DMS79 treated with DMSO at 0.1 percent for 48 hours (cell line): ENCODE data around the gene ARSH.
"Not testable (repeated sequence)": the region's sequence is repeated elsewhere in the genome, so short reads cannot be mapped to it uniquely, and the experiment has no call there.

Experiments
- DNase-seq: peaks from one replicate; lab custom pipeline; 2025; lab: John Stamatoyannopoulos, UW

The ARSH gene, protein sequence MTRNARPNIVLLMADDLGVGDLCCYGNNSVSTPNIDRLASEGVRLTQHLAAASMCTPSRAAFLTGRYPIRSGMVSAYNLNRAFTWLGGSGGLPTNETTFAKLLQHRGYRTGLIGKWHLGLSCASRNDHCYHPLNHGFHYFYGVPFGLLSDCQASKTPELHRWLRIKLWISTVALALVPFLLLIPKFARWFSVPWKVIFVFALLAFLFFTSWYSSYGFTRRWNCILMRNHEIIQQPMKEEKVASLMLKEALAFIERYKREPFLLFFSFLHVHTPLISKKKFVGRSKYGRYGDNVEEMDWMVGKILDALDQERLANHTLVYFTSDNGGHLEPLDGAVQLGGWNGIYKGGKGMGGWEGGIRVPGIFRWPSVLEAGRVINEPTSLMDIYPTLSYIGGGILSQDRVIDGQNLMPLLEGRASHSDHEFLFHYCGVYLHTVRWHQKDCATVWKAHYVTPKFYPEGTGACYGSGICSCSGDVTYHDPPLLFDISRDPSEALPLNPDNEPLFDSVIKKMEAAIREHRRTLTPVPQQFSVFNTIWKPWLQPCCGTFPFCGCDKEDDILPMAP

DNA sequence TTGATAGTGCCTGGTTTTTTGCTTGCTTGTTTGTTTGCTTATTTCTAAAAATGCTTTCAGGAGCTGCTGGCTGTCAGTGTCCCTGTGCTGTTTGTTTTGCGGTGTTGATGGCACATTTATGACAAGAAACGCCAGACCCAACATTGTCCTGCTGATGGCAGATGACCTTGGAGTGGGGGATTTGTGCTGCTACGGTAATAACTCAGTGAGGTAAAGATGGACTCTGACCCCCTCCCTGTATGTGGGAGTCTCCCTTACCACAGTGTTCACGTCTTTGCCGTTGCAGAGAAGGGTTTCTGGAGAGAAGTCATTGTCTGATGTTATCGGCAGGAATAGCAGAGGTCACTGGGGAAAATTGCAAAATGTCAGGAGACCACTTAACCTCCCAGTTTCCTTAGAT is at the start of gene ARSH:
ARSH (plus strand) TSS at position 52 of the 400 bp plus-strand sequence; CDS start at position 119, 67 bp downstream.
- no peak for DNase-seq

DNA sequence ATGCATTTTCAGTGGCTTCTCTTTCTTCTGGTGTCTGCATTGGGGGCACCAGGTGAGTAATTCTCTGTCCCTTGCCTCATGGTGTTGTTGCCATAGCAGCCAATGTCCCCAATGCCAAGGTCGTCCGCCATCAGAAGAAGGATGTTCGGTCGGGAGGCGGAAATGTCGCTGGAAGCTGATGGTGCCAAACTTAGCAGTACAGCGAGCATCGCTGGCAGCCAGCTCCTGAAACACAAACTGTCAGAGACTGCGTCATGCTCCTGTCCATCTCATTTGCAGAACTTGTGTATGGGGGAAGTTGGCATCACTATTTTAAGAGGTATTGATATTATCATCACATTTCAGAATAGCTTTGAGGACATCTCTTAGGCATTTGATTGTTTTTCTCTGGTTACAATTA is 48.1 kb upstream of the ARSH start:
- no peak for DNase-seq

DNA sequence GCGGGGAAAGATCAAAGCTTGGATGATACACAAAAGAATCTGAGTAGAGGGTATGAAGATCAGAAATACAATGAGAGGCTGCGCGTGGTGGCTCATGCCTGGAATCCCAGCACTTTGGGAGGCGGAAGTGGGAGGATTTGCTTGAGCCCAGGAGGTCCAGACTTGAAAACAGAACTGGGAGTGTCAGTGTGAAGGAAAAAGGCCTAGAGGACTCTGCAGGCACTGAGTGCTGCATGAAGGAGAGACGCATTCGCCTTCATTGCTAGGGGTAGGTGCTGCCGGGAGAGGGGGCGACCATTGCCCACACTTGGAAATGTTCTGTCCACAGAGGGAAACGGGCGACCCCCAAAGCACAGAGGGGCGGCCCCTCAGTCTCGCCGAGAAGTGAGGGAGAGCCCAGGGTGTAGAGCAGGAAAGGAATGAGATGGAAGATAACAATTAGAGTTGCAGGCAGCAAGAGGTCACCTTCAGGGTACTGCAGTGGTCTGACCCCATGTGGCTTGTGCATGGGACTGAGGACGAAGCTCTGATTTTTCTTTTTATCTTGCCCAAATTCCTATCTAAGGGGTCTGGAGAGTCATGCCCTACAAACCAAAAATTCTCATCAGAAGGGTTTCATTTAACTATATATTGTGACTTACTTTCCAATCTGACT is 45.4 kb upstream of the ARSH start:
- no peak for DNase-seq

DNA sequence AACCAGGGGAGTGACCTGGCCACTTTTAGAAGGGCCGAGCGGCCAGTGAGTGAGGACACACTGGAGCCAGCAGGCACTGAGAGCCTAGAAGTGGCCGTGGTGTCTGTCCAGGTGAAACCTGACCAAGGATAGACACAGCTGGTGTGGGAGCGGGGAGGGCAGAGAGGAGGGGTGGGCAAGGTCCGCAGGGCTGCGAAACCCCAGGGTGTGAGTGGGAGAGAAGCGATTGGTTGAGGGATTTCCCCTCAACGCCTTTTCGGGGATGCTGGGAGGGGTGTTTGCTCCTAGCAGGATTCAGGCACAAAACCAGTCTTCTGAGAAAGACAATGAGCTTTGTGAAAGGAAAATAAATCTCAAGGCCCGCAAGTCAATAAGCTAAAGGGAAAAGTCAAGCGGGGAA is 44.0 kb upstream of the ARSH start:
- no peak for DNase-seq

DNA sequence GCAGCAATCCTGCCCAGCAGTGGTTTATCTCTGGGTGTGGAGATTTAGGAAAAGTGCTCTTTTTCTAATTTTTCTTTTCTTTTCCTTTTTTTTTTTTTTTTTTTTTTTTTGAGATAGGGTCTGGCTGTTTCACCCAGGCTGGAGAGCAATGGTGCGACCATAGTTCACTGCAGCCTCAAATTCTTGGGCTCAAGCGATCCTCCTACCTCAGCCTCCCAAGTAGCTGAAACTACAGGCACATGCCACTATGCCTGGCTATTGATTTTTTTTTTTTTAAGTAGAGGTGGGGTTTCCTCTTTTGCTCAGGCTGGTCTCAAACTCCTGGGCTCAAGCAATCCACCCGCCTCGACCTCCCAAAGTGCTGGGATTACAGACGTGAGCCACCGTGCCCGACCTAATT is 42.9 kb upstream of the ARSH start:
- not testable (repeated sequence) for DNase-seq

DNA sequence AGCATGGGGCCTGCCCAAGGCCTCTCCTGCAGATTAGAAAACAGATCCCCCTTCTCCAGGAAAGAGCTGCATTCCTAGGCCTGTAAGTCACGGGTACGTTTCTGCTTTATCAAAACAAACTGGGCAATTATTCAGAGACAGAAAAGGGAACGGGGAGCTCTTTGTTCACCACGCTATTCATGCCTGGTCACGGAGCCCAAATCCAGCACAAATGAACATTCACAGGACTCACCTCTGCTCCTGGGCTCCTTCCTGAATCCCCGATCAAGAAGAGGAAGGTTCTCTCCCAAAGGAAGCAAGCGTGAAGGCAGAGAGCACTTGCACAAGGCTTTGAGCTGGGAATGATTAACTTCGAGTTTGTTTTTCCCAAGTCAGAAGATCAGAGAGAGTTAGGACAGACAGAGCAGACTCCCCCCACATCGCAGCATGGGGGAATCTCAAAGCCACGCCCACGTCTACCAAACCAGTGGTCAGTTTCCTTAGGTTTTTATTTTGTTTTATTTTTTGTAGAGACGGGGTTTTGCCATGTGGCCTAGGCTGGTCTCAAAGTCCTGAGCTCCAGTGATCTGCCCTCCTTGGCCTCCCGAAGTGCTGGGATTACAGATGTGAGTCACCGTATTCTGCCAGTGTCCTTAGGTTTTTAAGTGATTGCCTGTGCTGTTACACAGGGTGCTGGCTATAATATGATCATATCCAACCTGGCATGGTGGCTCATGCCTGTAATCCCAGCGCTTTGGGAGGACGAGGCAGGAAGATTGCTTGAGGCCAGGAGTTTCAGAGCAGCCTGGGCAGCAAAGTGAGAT is 42.2 kb upstream of the ARSH start:
- DNase-seq, result not testable (repeated sequence)

DNA sequence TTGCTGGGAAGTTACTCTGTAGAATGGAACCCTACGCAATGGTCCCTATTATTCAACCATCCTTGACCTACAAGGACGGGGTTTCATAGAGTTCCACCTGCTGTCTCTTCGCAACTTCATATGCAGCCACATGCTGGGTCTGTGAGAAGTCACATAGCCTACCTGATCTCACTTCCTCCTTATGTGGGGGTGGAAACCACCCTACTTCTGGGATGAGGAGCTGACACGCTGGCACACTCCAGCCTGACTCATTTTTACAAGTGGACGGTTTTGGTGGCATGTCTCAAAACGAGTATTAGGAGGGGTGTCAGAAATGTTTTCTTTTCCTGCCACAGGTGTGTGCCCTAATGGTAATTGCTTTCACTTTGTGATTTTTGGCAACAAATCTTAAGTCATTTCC is 40.4 kb upstream of the ARSH start:
- DNase-seq, result no peak

DNA sequence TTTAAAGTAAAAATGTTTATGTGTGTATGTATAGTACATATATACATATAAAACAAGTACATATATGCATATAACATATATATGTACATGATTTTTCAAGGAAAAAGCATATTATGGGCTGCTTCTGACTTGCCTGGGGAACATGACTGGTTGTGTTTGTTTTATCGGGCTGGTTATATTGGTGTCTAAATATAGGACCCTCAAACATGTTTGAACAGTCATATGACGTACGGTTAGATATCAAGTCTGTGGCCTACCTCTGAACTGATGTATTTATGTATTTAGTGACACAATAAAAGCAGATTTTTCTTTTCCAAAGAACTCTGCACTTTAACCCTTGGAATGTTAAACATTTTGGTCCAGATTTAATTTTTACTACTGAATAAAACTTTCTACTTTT is 39.3 kb upstream of the ARSH start:
- no peak for DNase-seq

DNA sequence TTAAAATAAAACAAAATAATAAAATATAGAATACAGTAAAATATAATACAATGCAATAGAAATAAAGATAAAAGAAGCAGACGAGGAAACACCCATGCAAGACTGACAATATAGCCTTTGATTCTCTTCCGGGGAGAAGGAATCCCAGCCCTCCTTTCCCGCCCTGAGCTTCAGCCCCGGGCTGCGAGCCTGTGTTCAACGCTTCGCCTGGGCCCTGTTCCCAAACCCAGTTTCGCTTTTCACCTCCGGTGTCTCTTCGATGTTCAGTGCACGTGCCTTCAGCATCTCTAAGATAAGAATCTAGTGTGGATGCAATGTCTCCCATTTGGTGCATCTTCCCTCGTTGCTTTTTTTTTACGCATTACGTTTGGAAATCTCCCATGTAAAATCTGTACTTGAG is 38.8 kb upstream of the ARSH start:
- DNase-seq, result no peak

DNA sequence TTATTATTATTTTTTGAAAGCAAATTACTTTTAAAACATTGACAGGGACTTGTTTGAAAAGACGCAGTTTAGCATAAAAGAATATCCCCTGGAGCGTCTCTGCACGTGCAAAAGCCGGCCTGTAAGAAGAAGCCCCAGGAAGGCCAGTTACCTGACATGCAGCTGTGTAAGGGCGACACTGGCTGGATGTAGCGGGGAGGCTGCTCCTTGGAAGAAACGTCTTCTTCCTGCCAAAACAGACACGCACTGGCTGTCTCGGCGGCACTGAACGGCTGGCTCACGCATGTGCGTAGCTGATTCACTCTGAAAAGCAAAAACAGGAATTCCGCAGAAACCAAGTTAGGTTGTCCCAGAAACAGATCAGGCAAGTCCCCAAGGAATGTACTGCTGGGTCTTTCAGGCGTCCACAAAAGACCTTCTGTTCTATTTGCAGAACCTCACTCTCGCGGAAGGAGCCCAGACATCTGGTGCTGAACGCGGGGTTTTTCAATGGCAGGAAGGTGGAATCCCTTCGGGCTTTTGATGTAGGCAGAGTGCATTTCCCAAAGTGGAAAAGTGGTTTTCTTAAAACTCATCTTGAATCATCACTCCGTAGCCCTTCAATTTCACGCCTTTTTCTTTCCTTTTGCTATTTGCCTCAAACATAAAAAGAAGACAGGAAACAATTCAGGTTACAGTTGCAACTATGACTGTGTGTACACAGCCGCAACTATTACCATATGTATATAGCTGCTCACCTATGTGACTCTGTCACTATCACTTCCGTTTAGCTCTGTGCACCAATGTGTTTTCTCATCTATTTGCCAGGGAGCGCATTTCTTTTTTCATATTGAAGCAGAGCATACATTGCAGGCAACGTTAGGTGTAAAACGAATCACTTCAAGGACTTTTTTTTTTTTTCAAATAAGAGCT is 38.1 kb upstream of the ARSH start:
- DNase-seq, result peak; percentile 0

DNA sequence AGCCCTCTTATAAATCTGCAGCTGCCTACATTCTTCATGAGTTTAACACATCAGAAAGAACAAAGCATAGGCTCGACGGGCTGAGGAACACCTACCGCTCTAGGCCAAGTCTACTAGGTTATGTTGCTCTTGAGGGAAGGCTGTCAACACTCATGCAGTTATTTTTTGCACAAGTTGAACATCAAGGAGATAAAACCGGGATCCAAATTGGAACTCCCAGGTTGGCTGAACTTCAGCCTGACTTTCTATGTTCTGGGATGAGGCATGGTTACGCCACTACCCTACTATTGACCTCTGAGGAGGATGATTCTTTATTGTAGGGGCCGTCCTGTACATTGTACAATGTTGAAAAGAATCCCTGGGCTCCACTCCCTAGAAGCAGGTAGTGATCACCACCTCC is 37.3 kb upstream of the ARSH start:
- DNase-seq, result no peak

DNA sequence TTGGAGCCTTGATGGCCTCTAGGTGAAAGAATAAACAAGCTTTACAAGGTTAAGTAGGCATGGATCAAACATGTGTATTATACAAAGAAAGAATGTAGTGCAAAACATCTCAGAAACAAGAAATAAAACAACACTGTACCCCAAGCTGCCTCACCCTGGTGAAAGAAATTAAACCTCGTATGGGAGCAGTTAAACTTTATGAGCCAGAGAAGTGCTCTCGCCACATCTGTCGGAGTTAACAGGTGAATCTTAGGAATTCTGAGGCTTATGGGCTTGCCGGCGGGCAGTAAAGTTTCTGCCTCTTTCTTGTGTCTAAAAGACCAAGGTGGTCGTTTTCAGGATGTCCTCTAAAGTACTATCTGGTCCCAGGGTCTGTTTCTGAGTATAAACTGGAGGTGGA is 34.0 kb upstream of the ARSH start:
- DNase-seq, result no peak

DNA sequence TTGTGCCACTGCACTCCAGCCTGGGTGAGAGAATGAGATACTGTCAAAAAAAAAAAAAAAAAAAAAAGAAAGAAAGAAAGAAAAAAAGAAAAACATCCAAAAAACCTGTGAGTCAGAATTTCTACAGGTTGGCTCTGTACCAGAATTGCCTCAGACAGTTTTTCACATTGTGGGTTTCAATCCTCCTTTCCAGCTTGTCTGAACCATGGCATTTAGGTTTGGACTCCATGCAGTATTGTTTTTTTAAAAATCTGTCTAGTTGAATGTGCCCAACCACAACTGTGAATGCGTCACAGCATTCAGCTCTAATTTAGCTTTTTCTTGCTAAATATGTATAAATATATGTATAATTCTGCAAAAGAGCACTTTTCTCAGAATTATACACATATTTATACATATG is 31.4 kb upstream of the ARSH start:
- no peak for DNase-seq

DNA sequence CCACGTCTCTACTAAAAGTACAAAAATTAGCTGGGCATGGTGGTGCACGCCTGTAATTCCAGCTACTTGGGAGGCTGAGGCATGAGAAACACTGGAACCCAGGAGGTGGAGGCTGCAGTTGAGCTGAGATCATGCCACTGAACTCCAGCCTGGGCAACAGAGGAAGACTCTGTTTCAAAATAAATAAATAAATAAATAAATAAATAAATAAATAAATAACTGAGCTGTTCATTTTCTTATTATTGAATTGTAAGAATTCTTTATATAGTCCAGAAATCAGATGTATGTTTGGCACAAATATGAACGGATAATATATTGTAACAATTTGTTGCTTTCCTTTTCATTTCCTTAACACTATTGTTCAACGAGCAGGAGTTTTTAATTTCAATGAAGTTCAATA is 27.7 kb upstream of the ARSH start:
- not testable (repeated sequence) for DNase-seq

DNA sequence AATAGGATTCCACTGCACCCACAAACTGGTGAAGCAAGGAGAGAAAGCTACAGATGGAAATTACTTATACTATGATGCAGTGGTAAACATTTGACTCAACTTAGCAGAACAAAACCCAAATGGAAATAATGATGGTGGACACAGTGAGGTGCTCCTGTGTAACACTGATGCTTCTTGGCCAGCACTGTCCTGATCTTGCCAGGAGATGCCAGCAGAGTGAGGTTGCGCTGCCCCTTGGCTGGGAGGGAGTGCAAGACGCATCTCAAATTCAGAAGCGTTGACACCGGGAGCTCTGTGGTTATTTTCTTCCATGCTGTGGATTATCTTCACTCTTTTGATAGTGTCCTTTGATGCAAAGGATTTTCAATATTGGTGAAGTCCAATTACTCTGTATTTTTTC is 22.0 kb upstream of the ARSH start:
- no peak for DNase-seq

DNA sequence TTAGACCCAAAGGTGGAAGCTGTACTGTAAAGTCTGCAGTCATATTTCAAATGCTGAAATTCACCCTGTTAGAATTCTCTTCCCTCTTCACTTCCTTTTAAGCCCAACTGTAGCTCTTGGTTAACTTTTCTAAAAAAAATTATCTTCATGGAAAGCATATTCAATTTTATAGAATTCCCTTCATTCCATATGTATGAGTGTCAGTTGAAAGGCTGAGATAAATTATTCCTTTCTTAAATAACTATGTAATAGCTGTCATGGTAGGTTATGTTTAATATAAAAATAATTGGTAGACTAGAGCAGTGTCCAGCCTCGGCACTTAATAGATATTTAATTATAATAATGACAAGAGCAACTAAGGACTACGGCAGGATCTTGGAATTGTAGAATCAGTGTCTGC is 16.8 kb upstream of the ARSH start:
- no peak for DNase-seq

DNA sequence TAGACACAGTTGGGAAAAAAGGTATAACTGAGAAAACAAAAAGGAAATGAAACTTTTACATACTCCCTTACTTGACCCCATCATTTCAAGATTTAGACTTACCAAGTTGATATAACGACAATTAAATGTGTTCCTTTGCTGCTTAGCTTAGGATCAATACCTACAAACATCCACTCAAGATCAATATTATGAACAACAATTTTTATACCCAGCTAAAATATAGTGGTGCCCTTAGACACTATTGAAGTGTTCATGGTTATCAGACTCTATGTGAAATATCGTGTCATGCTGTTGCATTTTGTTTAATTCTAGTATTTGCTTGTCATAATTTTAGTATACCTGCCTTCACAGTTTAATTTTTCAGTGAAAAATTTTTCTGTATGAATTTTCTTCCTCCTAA is 4.2 kb downstream of the ARSH start:
- no peak for DNase-seq

DNA sequence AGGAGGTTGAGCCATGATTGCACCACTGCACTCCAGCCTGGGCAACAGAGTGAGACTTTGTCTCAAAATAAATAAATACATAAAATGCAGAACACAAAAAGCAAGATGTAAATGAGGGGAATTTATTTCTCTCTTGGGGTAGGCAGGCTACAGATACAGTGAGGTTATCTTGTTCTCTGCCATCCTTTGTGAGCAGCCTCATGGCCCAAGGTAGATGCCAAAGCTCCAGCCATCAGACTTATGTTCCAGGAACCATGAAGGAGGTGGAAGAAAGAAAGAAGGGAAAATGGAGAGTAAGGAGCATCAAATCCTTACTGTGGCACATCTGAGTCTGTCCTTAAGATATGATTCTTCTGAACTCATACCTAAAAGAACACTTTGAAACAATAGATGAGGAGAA is 11.1 kb downstream of the ARSH start:
- no peak for DNase-seq

DNA sequence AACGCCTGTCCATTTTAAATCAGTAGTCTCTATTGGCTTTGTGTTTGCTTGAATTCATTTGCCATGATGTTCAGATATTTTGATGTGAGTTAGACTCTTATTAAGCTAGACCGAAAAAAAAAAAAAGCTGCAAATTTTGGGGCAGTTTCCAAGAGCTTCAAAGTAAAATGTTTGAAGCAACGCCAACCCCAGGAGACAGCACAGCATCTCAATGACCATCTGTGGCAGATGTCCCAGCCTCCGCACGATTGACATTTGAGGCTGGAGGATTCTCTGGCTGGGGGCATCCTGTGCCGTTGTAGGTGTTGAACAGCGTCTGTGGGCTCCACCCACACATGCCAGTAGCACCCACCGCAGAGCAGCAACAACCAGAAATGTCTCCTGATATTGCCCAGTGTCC is 17.8 kb downstream of the ARSH start:
- DNase-seq, result no peak

DNA sequence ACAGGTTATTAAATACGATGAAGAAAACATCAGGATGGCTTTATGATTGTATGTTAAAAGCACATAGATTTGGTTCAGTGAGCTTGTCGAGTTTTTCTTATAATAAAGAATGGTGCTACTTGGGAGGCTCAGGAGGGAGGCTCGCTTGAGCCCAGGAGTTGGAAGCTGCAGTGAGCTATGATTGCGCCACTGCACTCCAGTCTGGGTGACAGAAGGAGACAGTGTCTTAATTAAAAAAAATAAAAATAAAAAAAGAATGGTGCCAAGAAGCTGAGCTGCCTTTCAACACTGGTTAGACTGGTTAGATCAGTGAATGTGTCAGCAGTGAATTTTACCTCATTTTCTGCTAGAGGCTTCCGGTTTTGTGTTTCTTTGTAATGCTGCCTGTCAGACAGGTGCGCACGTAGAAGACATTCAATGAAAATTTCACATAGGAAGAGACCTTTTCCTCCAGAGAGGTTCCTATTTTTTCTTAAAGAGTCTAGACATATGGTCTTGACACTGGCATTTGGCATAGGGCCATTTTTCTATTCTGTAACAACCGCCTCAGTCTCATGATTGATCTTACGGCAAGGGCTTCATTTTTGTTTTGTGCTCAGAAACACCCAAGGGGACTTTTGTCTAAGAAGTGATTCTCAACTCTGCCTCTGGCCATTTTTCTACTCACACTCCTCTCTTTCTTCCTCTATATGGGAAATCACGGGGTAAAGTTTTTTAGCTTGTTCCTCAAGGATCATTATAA is 19.9 kb downstream of the ARSH start:
- no peak for DNase-seq

DNA sequence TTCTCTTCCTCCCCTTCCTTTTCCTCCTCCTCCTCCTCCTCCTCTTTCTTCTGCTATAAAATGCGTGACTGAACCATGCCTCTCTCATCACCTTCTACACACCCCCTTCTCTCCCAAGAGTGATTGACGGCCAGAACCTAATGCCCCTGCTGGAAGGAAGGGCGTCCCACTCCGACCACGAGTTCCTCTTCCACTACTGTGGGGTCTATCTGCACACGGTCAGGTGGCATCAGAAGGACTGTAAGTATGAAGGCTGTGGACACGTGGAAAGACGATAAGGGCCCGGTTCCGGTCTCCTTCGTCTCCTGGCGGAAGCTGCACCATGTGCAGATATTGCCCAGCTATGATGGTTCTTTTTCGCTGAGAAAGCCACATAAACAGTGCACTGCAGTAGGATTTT is 22.8 kb downstream of the ARSH start:
- no peak for DNase-seq
